HL-60 (cell line): Measurements from ENCODE around the gene SPTA1.

Experiments
- DNase-seq, 2 experiments: peaks; one replicate each; pipeline ENCODE4 v3.0.0-alpha.2; 2010 to 2020; ENCODE audit warnings: low read depth in 1 of 2, low spot score in 1 of 2
- H3K27ac ChIP-seq: fragments of 250-450 bp; sonication (Bioruptor Pico); replicated peaks from 2 replicates; pipeline ENCODE4 v1.5.1; 2020; ENCODE audit warnings: mild to moderate bottlenecking, moderate library complexity
- H3K27me3 ChIP-seq: fragments of 250-450 bp; sonication (Bioruptor Pico); 2 replicates; pipeline ENCODE4 v1.5.1; 2021; ENCODE audit warnings: mild to moderate bottlenecking, moderate library complexity; ENCODE audit not compliant: insufficient read depth, poor library complexity, severe bottlenecking
- H3K4me3 ChIP-seq: replicated peaks from 2 replicates; pipeline ENCODE4 v1.5.1; 2011; ENCODE audit warnings: mild to moderate bottlenecking, control low read depth, low read length; ENCODE audit not compliant: insufficient read depth
- CTCF ChIP-seq: IDR thresholded peaks from one replicate; pipeline ENCODE4 v1.5.1; 2011; ENCODE audit warnings: low read length, control low read depth, inconsistent platforms; ENCODE audit not compliant: insufficient read depth
- GABPA ChIP-seq: IDR thresholded peaks from 2 replicates; pipeline ENCODE4 v1.6.1; 2012; ENCODE audit warnings: low read depth
- POLR2AphosphoS5 ChIP-seq: IDR thresholded peaks from 2 replicates; pipeline ENCODE4 v1.6.1; 2012; ENCODE audit warnings: low read depth
- REST ChIP-seq: IDR thresholded peaks from 2 replicates; pipeline ENCODE4 v1.6.1; 2012; ENCODE audit warnings: low read depth; ENCODE audit not compliant: insufficient replicate concordance
- SPI1 ChIP-seq: IDR thresholded peaks from 2 replicates; pipeline ENCODE4 v1.6.1; 2012; ENCODE audit warnings: low read depth, mild to moderate bottlenecking, borderline replicate concordance

Gene SPTA1

GRCh38 chr1:158644449-158644848, 42.1 kb downstream of the SPTA1 start:
- peak in 1 of 2 experiments; percentile 35 for DNase-seq
- H3K4me3 ChIP-seq, result no peak overlapping the region
- no peak overlapping the region for H3K27ac ChIP-seq
- H3K27me3 ChIP-seq, result no peaks in the 10 kb centered on the region
- TF ChIP-seq SPI1 (peak; percentile 82), GABPA (no peak)

- DNase-seq, result no peak
Measured at GRCh38 chr1:158638904-158639303, 47.6 kb downstream of the SPTA1 start.

GRCh38 chr1:158638146-158638545, 48.4 kb downstream of the SPTA1 start:
- Histone ChIP-seq H3K4me3 (no peak overlapping the region), H3K27ac (no peak overlapping the region), H3K27me3 (no peaks in the 10 kb centered on the region)
- DNase-seq, result no peak
- TF ChIP-seq GABPA, result no peak
- TF ChIP-seq CTCF, result no peak
- no peak for TF ChIP-seq POLR2AphosphoS5
- no peak for TF ChIP-seq REST
- no peak for TF ChIP-seq SPI1

More at GRCh38 chr1:158638904-158639303, 47.6 kb downstream of the SPTA1 start:
- no peak overlapping the region for H3K4me3 ChIP-seq
- H3K27me3 ChIP-seq, result no peaks in the 10 kb centered on the region
- H3K27ac ChIP-seq, result no peak overlapping the region
- TF ChIP-seq GABPA (no peak), SPI1 (no peak), POLR2AphosphoS5 (no peak), CTCF (no peak), REST (no peak)

- no peak for DNase-seq
- H3K4me3 ChIP-seq, result no peak overlapping the region
- TF ChIP-seq GABPA (no peak), POLR2AphosphoS5 (no peak)
- no peaks in the 10 kb centered on the region for H3K27me3 ChIP-seq
- no peak overlapping the region for H3K27ac ChIP-seq
Measured at GRCh38 chr1:158613764-158614163, 72.8 kb downstream of the SPTA1 start.

- Histone ChIP-seq H3K27ac (no peak overlapping the region), H3K4me3 (no peak overlapping the region), H3K27me3 (no peaks in the 10 kb centered on the region)
- no peak for DNase-seq
- no peak for TF ChIP-seq CTCF
Measured at GRCh38 chr1:158611916-158612315, 74.6 kb downstream of the SPTA1 start.
